Transverse colon (tissue), 4 donors: Measurements from ENCODE around the gene ACTR10. TPM values are rescaled to one million over a fixed set of nuclear protein-coding genes. Genes with fewer than 3 reads are reported as not detected.

ENCODE experiments used
- DNase-seq: peaks from one replicate; pipeline ENCODE4 v3.0.0-alpha.2; 2019
- H3K27ac ChIP-seq, 4 donors: fragments of 200-600 bp; sonication (generic); 2 replicates each; pipeline ENCODE4 v1.5.1; 2016 to 2018; ENCODE audit warnings: inconsistent platforms in 4 of 4
- H3K27me3 ChIP-seq: fragments of 200-600 bp; sonication (generic); 2 replicates; pipeline ENCODE4 v1.5.1; 2017; ENCODE audit warnings: inconsistent platforms
- H3K36me3 ChIP-seq, 4 donors: fragments of 200-600 bp; sonication (generic); 2 replicates each; pipeline ENCODE4 v1.5.1; 2017 to 2019; ENCODE audit warnings: inconsistent platforms in 4 of 4
- H3K4me1 ChIP-seq, 4 donors: fragments of 200-600 bp; sonication (generic); 2 replicates each; pipeline ENCODE4 v1.5.1; 2017 to 2020; ENCODE audit warnings: inconsistent platforms in 4 of 4
- H3K4me3 ChIP-seq, 4 donors: fragments of 200-600 bp; sonication (generic); 1 replicate in 1 of 4; 2 replicates in 3 of 4; pipeline versions ENCODE4 v1.5.1 to v1.6.1; 2017 to 2019; ENCODE audit warnings: inconsistent platforms in 4 of 4
- H3K9me3 ChIP-seq, 2 donors: fragments of 200-600 bp; sonication (generic); 2 replicates each; pipeline ENCODE4 v1.5.1; 2017 to 2019; ENCODE audit warnings: inconsistent platforms in 2 of 2
- CTCF ChIP-seq, 5 experiments: fragments of 200-600 bp in 3 of 5; fragments of 450-650 bp in 2 of 5; sonication (generic) in 3 of 5; IDR thresholded peaks; 1 replicate in 2 of 5; 2 replicates in 3 of 5; pipeline ENCODE4 v1.5.1; 2016 to 2017; ENCODE audit warnings: antibody characterized with exemption in 5 of 5, inconsistent platforms in 3 of 5, mild to moderate bottlenecking in 2 of 5, moderate library complexity in 1 of 5
- EP300 ChIP-seq: sonication (generic); formaldehyde crosslinking; IDR thresholded peaks from one replicate; pipeline ENCODE4 v1.6.1; 2017; ENCODE audit warnings: antibody characterized with exemption, low read depth
- POLR2A ChIP-seq: fragments of 450-650 bp; IDR thresholded peaks from one replicate; pipeline ENCODE4 v1.6.1; 2016; ENCODE audit warnings: antibody characterized with exemption, mild to moderate bottlenecking, moderate library complexity
- POLR2AphosphoS5 ChIP-seq, 3 donors: sonication (generic); formaldehyde crosslinking; IDR thresholded peaks; one replicate each; pipeline ENCODE4 v1.6.1; 2016; ENCODE audit warnings: antibody characterized with exemption in 3 of 3
- WGBS, 2 donors: methylation state at CpG; one replicate each; pipeline ENCODE4 v1.1.5; 2018; ENCODE audit warnings: low coverage in 1 of 2; 5-methylcytosine and 5-hydroxymethylcytosine counted together
- in situ Hi-C, 4 donors: fragments of 200-750 bp; cut with MboI; loops; one replicate each; pipeline versions ENCODE4 v1.15.0 to v1.15.1; 2017; ENCODE audit warnings: low sequenced_read_pairs in 3 of 4, low pct_ligation_motif_present in 1 of 4, low pct_unique_long_range_greater_than_20kb in 1 of 4
- intact Hi-C: fragments of 100-400 bp; cut with DNase I; formaldehyde crosslinking; loops from one replicate; pipeline ENCODE4 v1.15.1; 2023; ENCODE audit warnings: low total_unique reads
- total RNA-seq, 4 donors: library from RNA; depleted of rRNA; stranded (reverse); fragments of >200 nt; gene quantifications; one replicate each; pipeline ENCODE4 v1.1.0, GENCODE V29; 2016

The ACTR10 gene
- total RNA-seq, 4 donors from 2014 or later, result 14.7 to 51.9 (median 38.6) TPM

DNA sequence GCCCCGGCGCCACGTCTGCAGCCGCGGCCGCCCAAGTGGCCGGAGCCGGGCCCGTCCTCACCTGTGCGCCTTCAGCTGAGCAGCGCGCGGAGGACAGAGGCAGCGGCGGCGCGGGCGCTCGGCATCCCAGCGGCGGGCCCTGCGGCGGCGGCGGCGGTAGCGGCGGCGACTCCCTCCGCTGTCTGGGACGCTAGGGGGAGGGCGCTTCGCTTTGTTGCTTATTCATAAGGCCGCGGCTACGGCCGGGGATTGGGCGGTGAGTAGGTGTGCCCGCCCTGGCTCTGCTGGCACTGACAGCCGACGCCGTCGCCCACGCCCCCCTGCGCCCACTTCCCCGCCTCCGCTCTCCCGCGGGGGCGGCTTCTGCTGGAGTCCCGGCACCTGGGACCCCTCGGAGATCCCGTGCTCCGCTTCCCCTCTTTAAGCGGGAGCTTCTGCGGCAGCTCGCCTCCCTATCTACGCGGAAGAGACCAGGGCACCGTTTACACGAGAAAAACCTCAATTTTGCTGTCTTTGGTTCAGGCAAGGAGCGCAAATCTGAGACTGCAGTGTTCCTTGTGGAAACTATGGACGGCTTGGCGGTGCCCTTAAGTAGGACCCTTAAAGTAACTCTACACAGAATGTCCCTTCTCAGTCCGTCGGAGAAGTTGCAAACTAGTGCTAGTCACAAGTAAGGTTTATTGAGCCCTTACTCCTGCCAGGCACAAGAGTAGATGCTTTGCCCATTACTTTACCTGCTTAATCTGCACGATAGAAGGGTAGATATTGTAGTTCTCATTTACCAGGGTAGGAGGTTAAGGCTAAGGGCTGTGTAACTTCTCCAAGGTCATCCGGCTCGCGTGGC is 47.7 kb upstream of the ACTR10 start, which contains the start of gene ARMH4:
Gene ARMH4, minus strand, starts transcription at position 200 of the 844 bp plus-strand sequence. CDS start 12,855 bp downstream, outside the sequence.
- no peaks in the 10 kb centered on the region for H3K9me3 ChIP-seq
- intact Hi-C loops, result no loop called here
- no peaks in the 10 kb centered on the region for H3K36me3 ChIP-seq
- WGBS, 2 donors, result 1 to 11% methylated on average over 3 to 45 of the region's 70 CpGs
- in situ Hi-C loops, result no loop called here
- H3K27me3 ChIP-seq, result peaks cover 38% of the 10 kb centered on the region
- DNase-seq, result peak; percentile 82
- peak within 1 kb of the TSS; percentile 40 to 78 (median 61) for H3K4me3 ChIP-seq
- peak within 1 kb of the TSS; percentile 24 to 63 (median 46) for H3K27ac ChIP-seq
- no peak for TF ChIP-seq POLR2A
- TF ChIP-seq EP300, result no peak
- peak in 1 of 5 experiments; percentile 25 for TF ChIP-seq CTCF (IDR thresholded peaks at IDR 0.05)
- peak in 1 of 3 donors; percentile 53 for TF ChIP-seq POLR2AphosphoS5 (IDR thresholded peaks at IDR 0.05)
- peaks cover 4 to 16% (median 10%) of the 10 kb centered on the region in 4 donors for H3K4me1 ChIP-seq

- peaks cover 6% of the 10 kb centered on the region for H3K27me3 ChIP-seq
- DNase-seq, result no peak
- intact Hi-C loops (no loop called here), in situ Hi-C loops (loop anchor here in 3 of 4 donors (10.0 kb wide), 1 partner anchor 56 kb away; no protein-coding TSS in a partner anchor)
- no peak overlapping the region for H3K27ac ChIP-seq
- H3K9me3 ChIP-seq, result no peaks in the 10 kb centered on the region
- no peaks in the 10 kb centered on the region for H3K36me3 ChIP-seq
- H3K4me3 ChIP-seq, result no peak overlapping the region
- no peak for TF ChIP-seq EP300
- H3K4me1 ChIP-seq, result no peaks in the 10 kb centered on the region
Measured at GRCh38 chr14:58160561-58160960, 39.4 kb upstream of the ACTR10 start.

DNA sequence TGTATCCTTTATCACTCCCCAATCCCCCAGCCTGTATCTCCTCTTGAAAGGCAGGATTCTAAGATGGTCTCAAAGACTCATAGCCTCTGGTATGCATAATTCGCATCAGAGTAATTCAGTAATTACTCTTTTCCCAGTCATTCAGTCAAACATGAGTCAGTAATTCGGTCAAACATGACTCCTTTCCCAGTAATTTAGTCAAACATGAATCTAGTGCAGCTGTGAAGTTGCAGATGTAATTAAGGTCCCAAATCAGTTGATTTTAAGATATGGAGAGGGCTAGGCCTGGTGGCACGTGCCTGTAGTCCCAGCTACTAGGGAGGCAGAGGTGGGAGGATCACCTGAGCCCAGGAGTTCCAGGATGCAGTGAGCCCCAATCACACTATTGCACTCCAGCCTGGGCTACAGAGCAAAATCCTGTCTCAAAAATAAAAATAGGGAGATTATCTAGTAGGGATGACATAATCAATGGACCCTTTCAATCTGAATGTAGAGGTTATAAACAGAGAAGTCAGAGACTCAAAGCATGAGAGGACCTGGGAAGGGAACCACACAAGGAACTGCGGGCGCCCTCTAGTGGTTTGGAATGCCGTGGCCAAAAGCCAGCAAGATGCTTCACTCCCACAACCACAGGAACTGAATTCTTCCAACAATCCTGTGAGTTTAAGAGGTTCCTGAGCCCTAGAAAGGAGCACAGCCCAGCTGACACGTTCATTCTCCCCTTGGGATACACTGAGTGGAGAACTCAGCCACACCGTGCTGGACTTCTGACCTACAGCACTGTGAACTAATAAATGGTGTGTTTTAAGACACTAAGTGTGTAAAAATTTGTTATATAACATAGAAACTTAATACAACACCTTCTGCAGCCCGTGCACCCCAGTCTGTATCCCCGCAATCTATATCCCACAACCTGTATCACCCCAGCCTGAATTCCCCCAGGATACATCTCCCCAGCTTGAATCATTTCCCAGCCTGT is 33.7 kb upstream of the ACTR10 start:
- Histone ChIP-seq H3K4me1 (no peaks in the 10 kb centered on the region), H3K27me3 (no peaks in the 10 kb centered on the region), H3K36me3 (no peaks in the 10 kb centered on the region), H3K27ac (no peak overlapping the region), H3K4me3 (no peak overlapping the region), H3K9me3 (no peaks in the 10 kb centered on the region)
- in situ Hi-C loops (loop anchor here in 3 of 4 donors (10.0 kb wide), 1 partner anchor 61 kb away; no protein-coding TSS in a partner anchor), intact Hi-C loops (loop anchor here (5.0 kb wide), 1 partner anchor 59 kb away; no protein-coding TSS in a partner anchor)
- whole genome bisulfite sequencing, 2 donors, result 26 to 32% methylated on average over 6 to 10 of the region's 10 CpGs
- DNase-seq, result peak; percentile 85
- peak; percentile 66 to 93 (median 87) for TF ChIP-seq CTCF (IDR thresholded peaks at IDR 0.05)
- no peak for TF ChIP-seq POLR2AphosphoS5 (IDR thresholded peaks at IDR 0.05)

GRCh38 chr14:58167057-58167456 is 32.9 kb upstream of the ACTR10 start:
- DNase-seq, result no peak
- TF ChIP-seq CTCF (IDR thresholded peaks at IDR 0.05) (no peak), POLR2AphosphoS5 (IDR thresholded peaks at IDR 0.05) (no peak), EP300 (no peak), POLR2A (no peak)
- Histone ChIP-seq H3K4me3 (no peak overlapping the region), H3K36me3 (no peaks in the 10 kb centered on the region), H3K9me3 (no peaks in the 10 kb centered on the region), H3K27me3 (no peaks in the 10 kb centered on the region), H3K4me1 (no peaks in the 10 kb centered on the region), H3K27ac (no peak overlapping the region)
- in situ Hi-C loops, result loop anchor here in 3 of 4 donors (10.0 kb wide), 1 partner anchor 62 kb away; no protein-coding TSS in a partner anchor
- WGBS, 2 donors, result 52% methylated on average over 1 of the region's 1 CpG; no CpG with 5 or more reads in 1 of the 2 donors
- intact Hi-C loops, result loop anchor here (5.0 kb wide), 1 partner anchor 60 kb away; no protein-coding TSS in a partner anchor
